ENCODE results near the gene ITGA3. TPM values are rescaled to one million over a fixed set of nuclear protein-coding genes. Genes with fewer than 3 reads are reported as not detected.

Gene ITGA3
- polyA plus RNA-seq (2013, experiment 1 of 2), result 136 TPM
- 138 TPM for polyA plus RNA-seq (2013, experiment 2 of 2)

DNA sequence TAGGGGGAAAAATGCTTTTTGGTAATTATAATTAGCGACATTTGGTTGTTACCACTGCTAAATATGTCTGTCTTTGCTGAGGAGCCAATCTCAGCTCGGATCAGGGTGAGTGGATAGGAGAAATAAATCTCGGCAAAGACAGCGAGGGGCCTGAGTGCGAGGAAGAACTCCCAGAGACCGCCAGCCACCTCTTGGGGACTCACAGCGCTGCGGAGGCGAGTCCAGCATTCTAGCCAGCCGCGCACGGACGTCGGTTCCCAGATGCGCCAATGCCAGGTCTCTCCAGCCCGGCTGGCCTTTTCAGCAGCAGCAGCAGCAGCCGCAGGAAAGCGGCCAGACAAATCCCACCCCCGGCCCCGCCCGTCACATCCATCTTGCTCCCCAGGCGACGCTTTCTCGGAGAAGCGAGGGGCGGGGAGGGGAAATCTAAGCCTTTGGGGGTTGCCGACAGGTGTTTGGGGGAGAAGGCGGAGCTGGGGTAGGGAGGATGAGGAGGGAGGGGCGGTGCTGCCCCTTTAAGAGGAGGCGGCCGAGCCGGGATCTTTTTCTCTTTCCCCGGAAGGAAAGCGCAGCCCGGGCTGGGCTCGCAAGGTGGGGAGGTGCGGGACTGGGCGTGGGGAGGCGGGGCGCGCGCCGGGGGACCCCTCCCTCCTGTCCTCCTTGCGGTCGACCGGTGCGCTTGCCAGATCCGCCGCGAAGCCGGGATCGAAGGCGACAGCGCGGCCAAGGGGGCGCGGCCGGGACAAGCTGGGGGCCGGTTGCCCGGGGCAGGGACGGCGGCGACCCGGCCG is at the start of gene ITGA3:
ITGA3 (plus strand) TSS at position 685 of the 791 bp plus-strand sequence. CDS start 330 bp downstream, outside the sequence.
- H2BK120ac ChIP-seq (ENCODE audit: low read depth, low read length), result peak within 1 kb of the TSS; percentile 86
- H3K27ac ChIP-seq (ENCODE audit: low read length, poor library complexity, severe bottlenecking), result peak within 1 kb of the TSS; percentile 96
- peaks cover 0 to 16% of the 10 kb centered on the region in 2 experiments for H3K36me3 ChIP-seq (ENCODE audit: control insufficient read depth in 1 of 2, insufficient read depth in 2 of 2, low read depth in 1 of 2, low read length in 2 of 2)
- H3K9me3 ChIP-seq (ENCODE audit: control insufficient read depth, low read length), result no peaks in the 10 kb centered on the region
- H4K91ac ChIP-seq (ENCODE audit: low read length), result peak within 1 kb of the TSS; percentile 92
- H3K4me3 ChIP-seq (ENCODE audit: insufficient read depth in 1 of 2, low read depth in 1 of 2, low read length in 2 of 2), result peak within 1 kb of the TSS; percentile 84 to 87
- H4K8ac ChIP-seq (ENCODE audit: low read length), result peak within 1 kb of the TSS; percentile 90
- peak within 1 kb of the TSS in 1 of 2 experiments; percentile 99 for H3K23ac ChIP-seq (ENCODE audit: low read length in 2 of 2)
- peak within 1 kb of the TSS; percentile 79 for H3K9ac ChIP-seq (ENCODE audit: low read length)
- H2BK12ac ChIP-seq (ENCODE audit: low read length in 2 of 2), result peak within 1 kb of the TSS; percentile 88 to 93
- peak within 1 kb of the TSS in 1 of 2 experiments; percentile 93 for H3K14ac ChIP-seq (ENCODE audit: low read length in 2 of 2)
- H2AK5ac ChIP-seq (ENCODE audit: low read length, severe bottlenecking), result peak within 1 kb of the TSS; percentile 87
- H3K4ac ChIP-seq (ENCODE audit: low read depth in 1 of 2, low read length in 2 of 2), result peak within 1 kb of the TSS; percentile 90 to 92
- peak within 1 kb of the TSS; percentile 81 to 84 for H3K18ac ChIP-seq (ENCODE audit: low read depth in 1 of 2, low read length in 2 of 2)
- 0% methylated on average over 36 of the region's 65 CpGs for WGBS
- DNase-seq, result peak; percentile 93
- no peaks in the 10 kb centered on the region for H3K79me1 ChIP-seq (replicated peaks; ENCODE audit: low read length, poor library complexity, severe bottlenecking)
- H3K4me2 ChIP-seq (ENCODE audit: low read length, poor library complexity, severe bottlenecking), result peak within 1 kb of the TSS; percentile 86
- H3K27me3 ChIP-seq (ENCODE audit: control insufficient read depth in 1 of 2, insufficient read depth in 1 of 2, low read length in 2 of 2), result no peaks in the 10 kb centered on the region
- H3K4me1 ChIP-seq (ENCODE audit: control insufficient read depth, insufficient read depth, low read depth, low read length), result peaks cover 51% of the 10 kb centered on the region
- H2AFZ ChIP-seq (ENCODE audit: low read depth, low read length), result peak within 1 kb of the TSS; percentile 42
- H2BK15ac ChIP-seq (ENCODE audit: low read depth, poor library complexity, severe bottlenecking), result peak within 1 kb of the TSS; percentile 89
- peak within 1 kb of the TSS; percentile 93 for H2BK5ac ChIP-seq (ENCODE audit: low read depth, low read length, poor library complexity, severe bottlenecking)

GRCh38 chr17:50009282-50009681 is 46.6 kb upstream of the ITGA3 start:
- Histone ChIP-seq H2BK15ac (ENCODE audit: low read depth, poor library complexity, severe bottlenecking) (no peak overlapping the region), H2BK120ac (ENCODE audit: low read depth, low read length) (no peak overlapping the region), H2AK5ac (ENCODE audit: low read length, severe bottlenecking) (no peak overlapping the region), H3K9me3 (ENCODE audit: control insufficient read depth, low read length) (peaks cover 36% of the 10 kb centered on the region), H3K79me1 (replicated peaks; ENCODE audit: low read length, poor library complexity, severe bottlenecking) (no peaks in the 10 kb centered on the region), H2AFZ (ENCODE audit: low read depth, low read length) (no peak overlapping the region), H3K27ac (ENCODE audit: low read length, poor library complexity, severe bottlenecking) (no peak overlapping the region), H3K4ac (ENCODE audit: low read depth in 1 of 2, low read length in 2 of 2) (no peak overlapping the region), H3K18ac (ENCODE audit: low read depth in 1 of 2, low read length in 2 of 2) (no peak overlapping the region), H3K9ac (ENCODE audit: low read length) (no peak overlapping the region), H3K23ac (ENCODE audit: low read length in 2 of 2) (no peak overlapping the region), H4K8ac (ENCODE audit: low read length) (no peak overlapping the region), H3K4me3 (ENCODE audit: insufficient read depth in 1 of 2, low read depth in 1 of 2, low read length in 2 of 2) (no peak overlapping the region), H3K14ac (ENCODE audit: low read length in 2 of 2) (no peak overlapping the region), H3K36me3 (ENCODE audit: control insufficient read depth in 1 of 2, insufficient read depth in 2 of 2, low read depth in 1 of 2, low read length in 2 of 2) (no peaks in the 10 kb centered on the region), H4K91ac (ENCODE audit: low read length) (no peak overlapping the region), H3K4me2 (ENCODE audit: low read length, poor library complexity, severe bottlenecking) (no peak overlapping the region), H3K4me1 (ENCODE audit: control insufficient read depth, insufficient read depth, low read depth, low read length) (no peaks in the 10 kb centered on the region), H2BK12ac (ENCODE audit: low read length in 2 of 2) (no peak overlapping the region), H3K27me3 (ENCODE audit: control insufficient read depth in 1 of 2, insufficient read depth in 1 of 2, low read length in 2 of 2) (peaks cover 4 to 19% of the 10 kb centered on the region in 2 experiments), H2BK5ac (ENCODE audit: low read depth, low read length, poor library complexity, severe bottlenecking) (no peak overlapping the region)
- no peak for DNase-seq
- 66% methylated on average over 2 of the region's 2 CpGs for WGBS

- peaks cover 4 to 12% of the 10 kb centered on the region in 2 experiments for H3K27me3 ChIP-seq (ENCODE audit: control insufficient read depth in 1 of 2, insufficient read depth in 1 of 2, low read length in 2 of 2)
- no peak overlapping the region for H2AK5ac ChIP-seq (ENCODE audit: low read length, severe bottlenecking)
- peaks cover 41% of the 10 kb centered on the region for H3K9me3 ChIP-seq (ENCODE audit: control insufficient read depth, low read length)
- H3K14ac ChIP-seq (ENCODE audit: low read length in 2 of 2), result no peak overlapping the region
- H3K27ac ChIP-seq (ENCODE audit: low read length, poor library complexity, severe bottlenecking), result no peak overlapping the region
- H2BK15ac ChIP-seq (ENCODE audit: low read depth, poor library complexity, severe bottlenecking), result no peak overlapping the region
- H3K23ac ChIP-seq (ENCODE audit: low read length in 2 of 2), result no peak overlapping the region
- WGBS, result 80% methylated on average over 1 of the region's 2 CpGs
- no peak overlapping the region for H3K4me2 ChIP-seq (ENCODE audit: low read length, poor library complexity, severe bottlenecking)
- no peak overlapping the region for H2BK120ac ChIP-seq (ENCODE audit: low read depth, low read length)
- no peak for DNase-seq
- H2BK5ac ChIP-seq (ENCODE audit: low read depth, low read length, poor library complexity, severe bottlenecking), result no peak overlapping the region
- H3K18ac ChIP-seq (ENCODE audit: low read depth in 1 of 2, low read length in 2 of 2), result no peak overlapping the region
- H3K4me3 ChIP-seq (ENCODE audit: insufficient read depth in 1 of 2, low read depth in 1 of 2, low read length in 2 of 2), result no peak overlapping the region
- no peak overlapping the region for H4K8ac ChIP-seq (ENCODE audit: low read length)
- H3K4me1 ChIP-seq (ENCODE audit: control insufficient read depth, insufficient read depth, low read depth, low read length), result no peaks in the 10 kb centered on the region
- H3K36me3 ChIP-seq (ENCODE audit: control insufficient read depth in 1 of 2, insufficient read depth in 2 of 2, low read depth in 1 of 2, low read length in 2 of 2), result no peaks in the 10 kb centered on the region
- no peak overlapping the region for H4K91ac ChIP-seq (ENCODE audit: low read length)
- no peaks in the 10 kb centered on the region for H3K79me1 ChIP-seq (replicated peaks; ENCODE audit: low read length, poor library complexity, severe bottlenecking)
- H3K9ac ChIP-seq (ENCODE audit: low read length), result no peak overlapping the region
- H2AFZ ChIP-seq (ENCODE audit: low read depth, low read length), result no peak overlapping the region
- H3K4ac ChIP-seq (ENCODE audit: low read depth in 1 of 2, low read length in 2 of 2), result no peak overlapping the region
- no peak overlapping the region for H2BK12ac ChIP-seq (ENCODE audit: low read length in 2 of 2)
These were observed 42.8 kb upstream of the ITGA3 start for GRCh38 chr17:50013079-50013478.

GRCh38 chr17:50014471-50015088 is 41.3 kb upstream of the ITGA3 start:
- Histone ChIP-seq H2AK5ac (ENCODE audit: low read length, severe bottlenecking) (no peak overlapping the region), H3K4me3 (ENCODE audit: insufficient read depth in 1 of 2, low read depth in 1 of 2, low read length in 2 of 2) (no peak overlapping the region), H3K18ac (ENCODE audit: low read depth in 1 of 2, low read length in 2 of 2) (no peak overlapping the region), H3K27ac (ENCODE audit: low read length, poor library complexity, severe bottlenecking) (no peak overlapping the region), H2BK120ac (ENCODE audit: low read depth, low read length) (no peak overlapping the region), H3K14ac (ENCODE audit: low read length in 2 of 2) (no peak overlapping the region), H3K27me3 (ENCODE audit: control insufficient read depth in 1 of 2, insufficient read depth in 1 of 2, low read length in 2 of 2) (peaks cover 0 to 7% of the 10 kb centered on the region in 2 experiments), H4K91ac (ENCODE audit: low read length) (no peak overlapping the region), H3K4me1 (ENCODE audit: control insufficient read depth, insufficient read depth, low read depth, low read length) (peaks cover 3% of the 10 kb centered on the region), H3K23ac (ENCODE audit: low read length in 2 of 2) (no peak overlapping the region), H3K79me1 (replicated peaks; ENCODE audit: low read length, poor library complexity, severe bottlenecking) (no peaks in the 10 kb centered on the region), H2AFZ (ENCODE audit: low read depth, low read length) (no peak overlapping the region), H3K36me3 (ENCODE audit: control insufficient read depth in 1 of 2, insufficient read depth in 2 of 2, low read depth in 1 of 2, low read length in 2 of 2) (no peaks in the 10 kb centered on the region), H2BK12ac (ENCODE audit: low read length in 2 of 2) (no peak overlapping the region), H3K4ac (ENCODE audit: low read depth in 1 of 2, low read length in 2 of 2) (no peak overlapping the region), H3K4me2 (ENCODE audit: low read length, poor library complexity, severe bottlenecking) (no peak overlapping the region), H2BK15ac (ENCODE audit: low read depth, poor library complexity, severe bottlenecking) (no peak overlapping the region), H3K9ac (ENCODE audit: low read length) (no peak overlapping the region), H2BK5ac (ENCODE audit: low read depth, low read length, poor library complexity, severe bottlenecking) (no peak overlapping the region), H3K9me3 (ENCODE audit: control insufficient read depth, low read length) (peaks cover 27% of the 10 kb centered on the region), H4K8ac (ENCODE audit: low read length) (no peak overlapping the region)
- 16% methylated on average over 1 of the region's 1 CpG for whole genome bisulfite sequencing
- DNase-seq, result no peak

Measured in mesenchymal stem cell (in vitro differentiated cells and primary cell).